Heart left ventricle (tissue), 16 donors: Measurements from ENCODE around the gene OR8D2. TPM values are rescaled to one million over a fixed set of nuclear protein-coding genes. Genes with fewer than 3 reads are reported as not detected.

ENCODE experiments used
- ATAC-seq, 4 donors: fragments of 200-7000 bp; cut with Tn5 transposase; one replicate each; pipeline ENCODE4 v1.9.1; 2020 to 2022; ENCODE audit warnings: moderate library complexity in 4 of 4, mild to moderate bottlenecking in 3 of 4, moderate number of reproducible peaks in 1 of 4
- DNase-seq, 5 donors: peaks; one replicate each; pipeline ENCODE4 v3.0.0-alpha.2; 2020
- H3K27ac ChIP-seq, 12 donors: fragments of 200-600 bp; sonication (generic) in 4 of 12; one replicate each; pipeline versions ENCODE4 v1.5.0 to v1.8.0; 2016 to 2022; ENCODE audit warnings: mild to moderate bottlenecking in 2 of 12
- H3K27me3 ChIP-seq, 9 donors: fragments of 200-600 bp; sonication (generic) in 2 of 9; one replicate each; pipeline versions ENCODE4 v1.5.1 to v1.8.0; 2016 to 2022; ENCODE audit warnings: mild to moderate bottlenecking in 3 of 9
- H3K36me3 ChIP-seq, 9 donors: fragments of 200-600 bp; sonication (generic) in 2 of 9; one replicate each; pipeline versions ENCODE4 v1.5.0 to v1.8.0; 2018 to 2022; ENCODE audit warnings: mild to moderate bottlenecking in 2 of 9
- H3K4me1 ChIP-seq, 12 donors: fragments of 200-600 bp; sonication (generic) in 4 of 12; one replicate each; pipeline versions ENCODE4 v1.5.0 to v1.8.0; 2016 to 2022; ENCODE audit warnings: mild to moderate bottlenecking in 3 of 12
- H3K4me3 ChIP-seq, 12 donors: fragments of 200-600 bp; sonication (generic) in 4 of 12; one replicate each; pipeline versions ENCODE4 v1.5.0 to v1.8.0; 2017 to 2022; ENCODE audit warnings: mild to moderate bottlenecking in 9 of 12, moderate library complexity in 4 of 12
- H3K9me3 ChIP-seq, 12 donors: fragments of 200-600 bp; sonication (generic) in 4 of 12; one replicate each; pipeline versions ENCODE4 v1.5.0 to v1.8.0; 2016 to 2022; ENCODE audit warnings: mild to moderate bottlenecking in 1 of 12
- POLR2A ChIP-seq, 2 donors: fragments of 450-650 bp; IDR thresholded peaks; one replicate each; pipeline ENCODE4 v1.6.1; 2017; ENCODE audit warnings: antibody characterized with exemption in 2 of 2, mild to moderate bottlenecking in 2 of 2, moderate library complexity in 2 of 2
- WGBS, 4 donors: extraction: QIAGEN DNeasy Blood & Tissue Kit in 2 of 4; methylation state at CpG; one replicate each; pipeline versions ENCODE4 v1.1.5 to v1.1.7; 2013 to 2018; 5-methylcytosine and 5-hydroxymethylcytosine counted together
- intact Hi-C, 10 donors: fragments of 100-400 bp; cut with DNase I; formaldehyde crosslinking; loops; one replicate each; pipeline versions ENCODE4 v1.11.1 to v1.14.2; 2022
- polyA plus RNA-seq, 2 donors: library from polyadenylated mRNA; stranded (reverse); fragments of 200-250 nt; gene quantifications; one replicate each; pipeline ENCODE4 v1.2.3, GENCODE V29; 2013
- total RNA-seq, 9 donors: library from RNA; depleted of rRNA in 2 of 9; stranded (reverse); fragments of >200 nt in 2 of 9; fragmentation: NEBNext Ultra II Directional in 3 of 9; extraction: Animal tissue kit (Norgen Biotek cat#: 25700) in 3 of 9; gene quantifications; one replicate each; pipeline versions ENCODE4 v1.1.0 to v1.2.4, GENCODE V29; 2016 to 2023
- TF ChIP-seq, protein P1 (sequence below), 12 donors: fragments of 200-600 bp; sonication (generic) in 4 of 12; IDR thresholded peaks; one replicate each; pipeline versions ENCODE4 v1.5.0 to v1.8.0; 2018 to 2022; ENCODE audit warnings: antibody characterized with exemption in 12 of 12, mild to moderate bottlenecking in 5 of 12
- donor health status: ischemic (EF 13 %, LVEDD 7.1; RV severe dilation, severe dysfunction).
- donor health status: healthy with polysubstance abuse.
- donor health status: DM: no; HTN: yes; CAD: no.
- donor health status: DM: no; HTN: no; CAD: no.
- donor health status: ischemic (EF 25% LVEDD 6.9; RV normal size, moderate dysfunction).
- donor health status: ischemic (EF 25% LVEDD 5.7; RV mildly dilated, moderate dysfunction).
- donor health status: healthy.
- donor health status: DM: yes; HTN: yes; CAD: no.
- donor health status: ischemic (EF 35%, LVEDD 5.7; RV mildly dilated, moderate dysfunction).
- donor health status: nonischemic (EF 11% LVEDD 7.7; RV severe dilation, severe dysfunction).
- donor health status: DM: yes; HTN: yes; CAD: no.
- donor health status: PGD.
- donor health status: ischemic (EF 29% LVEDD 5.4; RV normal size, mild dysfunction).
- donor health status: nonischemic (EF 23%, LVEDD 6.1; RV moderate dilation, normal function).

Gene OR8D2
- total and polyA plus RNA-seq, 11 donors, result not detected

DNA sequence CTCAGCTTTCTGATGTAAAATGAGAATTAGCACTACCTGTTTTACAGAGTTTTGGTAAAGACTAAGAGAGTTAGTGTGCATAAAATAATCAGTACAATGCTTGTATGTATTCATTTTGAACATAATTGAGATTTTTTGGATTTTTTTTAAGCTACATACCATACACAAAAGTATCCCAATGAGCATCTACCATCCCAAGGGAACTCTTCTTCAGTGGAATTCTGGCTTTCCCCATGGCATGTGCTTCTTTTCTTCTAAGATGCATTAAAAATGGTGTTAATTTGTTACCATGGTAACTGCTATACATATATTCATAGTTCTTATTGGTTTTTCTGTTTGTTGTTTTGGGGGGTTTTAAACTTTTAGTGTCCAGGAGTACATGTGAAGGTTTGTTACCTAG lies 24.0 kb downstream of the OR8D2 start:
- DNase-seq (no peak), ATAC-seq (no peak)
- Histone ChIP-seq H3K27ac (no peak overlapping the region), H3K27me3 (peaks cover 0 to 7% (median 0%) of the 10 kb centered on the region in 9 donors), H3K4me3 (no peak overlapping the region), H3K9me3 (no peaks in the 10 kb centered on the region), H3K4me1 (no peaks in the 10 kb centered on the region), H3K36me3 (no peaks in the 10 kb centered on the region)
- TF ChIP-seq, protein P1, sequence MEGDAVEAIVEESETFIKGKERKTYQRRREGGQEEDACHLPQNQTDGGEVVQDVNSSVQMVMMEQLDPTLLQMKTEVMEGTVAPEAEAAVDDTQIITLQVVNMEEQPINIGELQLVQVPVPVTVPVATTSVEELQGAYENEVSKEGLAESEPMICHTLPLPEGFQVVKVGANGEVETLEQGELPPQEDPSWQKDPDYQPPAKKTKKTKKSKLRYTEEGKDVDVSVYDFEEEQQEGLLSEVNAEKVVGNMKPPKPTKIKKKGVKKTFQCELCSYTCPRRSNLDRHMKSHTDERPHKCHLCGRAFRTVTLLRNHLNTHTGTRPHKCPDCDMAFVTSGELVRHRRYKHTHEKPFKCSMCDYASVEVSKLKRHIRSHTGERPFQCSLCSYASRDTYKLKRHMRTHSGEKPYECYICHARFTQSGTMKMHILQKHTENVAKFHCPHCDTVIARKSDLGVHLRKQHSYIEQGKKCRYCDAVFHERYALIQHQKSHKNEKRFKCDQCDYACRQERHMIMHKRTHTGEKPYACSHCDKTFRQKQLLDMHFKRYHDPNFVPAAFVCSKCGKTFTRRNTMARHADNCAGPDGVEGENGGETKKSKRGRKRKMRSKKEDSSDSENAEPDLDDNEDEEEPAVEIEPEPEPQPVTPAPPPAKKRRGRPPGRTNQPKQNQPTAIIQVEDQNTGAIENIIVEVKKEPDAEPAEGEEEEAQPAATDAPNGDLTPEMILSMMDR (IDR thresholded peaks at IDR 0.05), result no peak
- no peak for TF ChIP-seq POLR2A (IDR thresholded peaks at IDR 0.05)
- intact Hi-C loops, result no loop called here

DNA sequence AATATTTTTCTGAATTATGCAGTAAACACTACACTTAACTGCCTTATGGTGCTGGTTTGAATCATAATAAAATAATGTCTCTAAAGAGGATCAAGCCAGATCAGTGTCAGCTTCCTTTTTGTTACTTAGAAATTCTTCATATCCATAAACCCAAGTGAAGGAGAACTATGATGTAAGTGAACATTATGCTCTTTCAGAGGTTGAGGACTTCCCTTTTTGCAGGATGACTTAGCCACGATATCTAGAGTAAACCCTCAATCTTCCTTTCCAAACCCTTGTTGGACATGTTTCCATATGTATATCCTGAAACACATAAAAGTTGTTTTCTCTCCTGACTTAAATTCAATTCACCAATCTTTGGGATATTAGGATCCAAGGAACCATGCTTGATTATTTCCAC lies 25.3 kb downstream of the OR8D2 start:
- intact Hi-C loops, result no loop called here

DNA sequence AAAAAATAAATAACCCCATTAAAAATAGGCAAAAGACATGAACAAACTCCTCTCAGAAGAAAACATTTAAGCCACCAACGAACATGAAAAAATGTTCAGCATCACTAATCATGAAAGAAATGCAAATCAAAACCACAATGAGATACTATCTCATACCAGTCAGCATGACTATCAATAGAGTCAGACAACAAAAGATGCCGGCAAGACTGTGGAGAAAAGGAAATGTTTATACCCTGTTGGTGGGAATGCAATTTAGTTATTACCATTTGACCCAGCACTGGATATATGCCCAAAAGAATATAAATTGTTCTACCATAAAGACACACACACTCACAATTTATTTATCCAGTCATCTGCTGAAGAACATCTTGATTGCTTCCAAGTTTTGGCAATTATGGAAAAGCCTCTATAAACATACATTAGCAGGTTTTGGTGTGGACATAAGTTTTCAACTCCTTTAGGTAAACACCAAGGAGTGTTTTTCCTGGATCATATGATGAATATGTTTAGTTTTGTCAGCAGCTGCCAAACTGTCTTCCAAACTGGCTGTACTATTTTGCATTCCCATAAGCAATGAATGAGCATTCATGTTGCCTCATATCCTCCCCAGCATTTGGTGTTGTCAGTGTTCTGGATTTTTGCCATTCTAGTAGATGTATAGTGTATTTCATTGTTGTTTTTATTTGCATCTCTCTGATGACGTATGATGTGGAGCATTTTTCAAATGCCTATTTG lies 34.2 kb downstream of the OR8D2 start:
- no peaks in the 10 kb centered on the region for H3K4me1 ChIP-seq
- DNase-seq, result no peak
- no peak for ATAC-seq
- H3K27me3 ChIP-seq, result no peaks in the 10 kb centered on the region
- no peak overlapping the region for H3K4me3 ChIP-seq
- H3K9me3 ChIP-seq, result peaks cover 0 to 31% (median 2%) of the 10 kb centered on the region in 12 donors
- TF ChIP-seq POLR2A (IDR thresholded peaks at IDR 0.05), result no peak
- TF ChIP-seq, protein P1 (IDR thresholded peaks at IDR 0.05), result no peak
- no peaks in the 10 kb centered on the region for H3K36me3 ChIP-seq
- 62 to 66% (median 62%) methylated on average over 3 of the region's 3 CpGs for WGBS, 4 donors
- intact Hi-C loops, result no loop called here
- no peak overlapping the region for H3K27ac ChIP-seq

More for the DNA sequence above, 25.3 kb downstream of the OR8D2 start:
- TF ChIP-seq, protein P1 (IDR thresholded peaks at IDR 0.05), result no peak
- no peak for TF ChIP-seq POLR2A (IDR thresholded peaks at IDR 0.05)
- H3K4me1 ChIP-seq, result no peaks in the 10 kb centered on the region
- peaks cover 0 to 4% (median 0%) of the 10 kb centered on the region in 12 donors for H3K9me3 ChIP-seq
- H3K27me3 ChIP-seq, result peaks cover 0 to 7% (median 0%) of the 10 kb centered on the region in 9 donors
- H3K36me3 ChIP-seq, result no peaks in the 10 kb centered on the region
- no peak overlapping the region for H3K4me3 ChIP-seq
- WGBS, 4 donors, result 61 to 82% (median 78%) methylated on average over 1 of the region's 1 CpG
- H3K27ac ChIP-seq, result no peak overlapping the region
- ATAC-seq (no peak), DNase-seq (no peak)

DNA sequence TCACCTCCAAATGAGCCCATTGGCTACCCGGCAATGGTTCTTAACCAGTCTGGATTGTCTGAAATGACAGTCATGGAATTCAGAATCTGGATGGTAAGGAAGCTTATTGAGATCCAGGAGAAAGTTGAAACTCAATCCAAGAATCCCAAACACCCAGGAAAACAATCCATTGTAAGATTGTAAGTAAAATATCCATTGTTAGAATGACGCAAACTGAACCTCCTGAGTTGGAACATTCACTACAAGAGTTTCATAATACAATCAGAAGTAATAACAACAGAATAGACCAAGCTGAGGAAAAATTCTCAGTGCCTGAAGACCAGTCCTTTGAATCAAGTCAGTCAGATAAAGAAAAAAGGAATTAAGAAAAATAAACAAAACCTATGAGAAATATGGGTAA lies 41.7 kb downstream of the OR8D2 start:
- TF ChIP-seq, protein P1 (IDR thresholded peaks at IDR 0.05), result no peak
- no peak for TF ChIP-seq POLR2A (IDR thresholded peaks at IDR 0.05)
- ATAC-seq (no peak), DNase-seq (no peak)
- Histone ChIP-seq H3K9me3 (peaks cover 0 to 24% (median 2%) of the 10 kb centered on the region in 12 donors), H3K27ac (no peak overlapping the region), H3K36me3 (no peaks in the 10 kb centered on the region), H3K4me1 (no peaks in the 10 kb centered on the region), H3K27me3 (no peaks in the 10 kb centered on the region), H3K4me3 (no peak overlapping the region)
- intact Hi-C loops, result no loop called here
- 39 to 90% (median 55%) methylated on average over 2 of the region's 2 CpGs for WGBS, 4 donors
